Measurements from ENCODE around the gene PDRG1.

PDRG1 gene

DNA sequence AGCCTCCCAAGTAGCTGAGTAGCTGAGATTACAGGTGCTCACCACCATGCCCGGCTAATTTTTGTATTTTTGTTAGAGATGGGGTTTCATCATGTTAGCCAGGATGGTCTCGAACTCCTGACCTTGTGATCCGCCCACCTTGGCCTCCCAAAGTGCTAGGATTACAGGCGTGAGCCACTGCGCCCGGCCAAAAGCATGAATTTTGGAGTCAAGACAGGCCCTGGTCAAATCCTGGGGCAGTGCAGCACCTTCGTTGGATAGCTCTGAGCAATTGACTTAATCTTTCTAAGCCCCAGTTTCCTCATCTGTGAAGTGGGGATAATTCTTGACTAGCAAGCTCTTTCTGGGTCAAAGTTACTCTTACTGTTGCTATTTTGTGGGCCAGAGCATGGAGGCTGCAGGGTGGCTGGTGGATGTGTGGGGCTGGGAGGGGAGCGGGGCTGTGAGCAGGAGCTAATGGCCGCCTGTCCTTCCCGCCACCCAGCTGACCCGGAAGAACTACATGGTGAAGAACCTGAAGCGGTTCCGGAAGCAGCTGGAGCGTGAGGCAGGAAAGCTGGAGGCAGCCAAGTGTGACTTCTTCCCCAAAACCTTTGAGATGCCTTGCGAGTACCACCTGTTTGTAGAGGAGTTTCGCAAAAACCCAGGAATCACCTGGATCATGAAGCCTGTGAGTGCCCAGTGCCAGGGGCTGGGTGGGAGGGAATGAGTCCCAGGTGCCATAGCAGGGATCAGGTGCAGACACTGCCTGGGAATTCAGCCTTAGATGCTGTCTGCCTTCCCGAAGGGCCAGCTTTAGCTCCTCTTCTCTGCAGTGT lies 42.4 kb downstream of the PDRG1 start:
- Histone ChIP-seq H3K9me3 (ENCODE audit: severe bottlenecking) (no peaks in the 10 kb centered on the region), H3K27ac (ENCODE audit: poor library complexity, severe bottlenecking) (no peak overlapping the region), H3K27me3 (ENCODE audit: insufficient read depth, poor library complexity, severe bottlenecking) (no peaks in the 10 kb centered on the region), H3K4me1 (ENCODE audit: insufficient read depth, poor library complexity, severe bottlenecking) (no peaks in the 10 kb centered on the region), H3K4me3 (ENCODE audit: severe bottlenecking) (no peak overlapping the region), H3K36me3 (ENCODE audit: low read depth) (no peaks in the 10 kb centered on the region)
- DNase-seq (ENCODE audit: low spot score) (peak; percentile 76), ATAC-seq (ENCODE audit: low read depth) (no peak)
- TF ChIP-seq CTCF (IDR thresholded peaks at IDR 0.05; ENCODE audit: poor library complexity, severe bottlenecking), result no peak

DNA sequence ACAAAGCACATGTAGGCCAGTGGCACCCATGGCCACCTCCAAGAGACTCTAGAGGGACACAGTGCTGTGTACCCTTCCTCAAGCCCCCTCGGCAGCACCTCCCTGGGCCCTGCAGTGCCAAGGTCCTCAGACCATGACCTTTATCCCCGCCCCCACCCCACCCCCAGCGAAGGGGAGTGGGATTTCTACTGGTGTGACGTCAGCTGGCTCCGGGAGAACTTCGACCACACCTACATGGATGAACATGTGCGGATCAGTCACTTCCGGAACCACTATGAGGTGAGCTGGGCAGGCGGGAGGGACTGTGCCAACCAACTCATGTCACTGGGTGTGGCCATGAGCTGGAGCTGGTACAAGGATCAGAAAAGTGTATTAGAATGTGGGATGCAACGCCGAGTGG lies 43.4 kb downstream of the PDRG1 start:
- TF ChIP-seq CTCF (IDR thresholded peaks at IDR 0.05; ENCODE audit: poor library complexity, severe bottlenecking), result no peak
- ATAC-seq (ENCODE audit: low read depth), result no peak
- Histone ChIP-seq H3K9me3 (ENCODE audit: severe bottlenecking) (no peaks in the 10 kb centered on the region), H3K4me3 (ENCODE audit: severe bottlenecking) (no peak overlapping the region), H3K36me3 (ENCODE audit: low read depth) (no peaks in the 10 kb centered on the region), H3K4me1 (ENCODE audit: insufficient read depth, poor library complexity, severe bottlenecking) (no peaks in the 10 kb centered on the region), H3K27me3 (ENCODE audit: insufficient read depth, poor library complexity, severe bottlenecking) (no peaks in the 10 kb centered on the region), H3K27ac (ENCODE audit: poor library complexity, severe bottlenecking) (no peak overlapping the region)
- peak; percentile 70 for DNase-seq (ENCODE audit: low spot score)

DNA sequence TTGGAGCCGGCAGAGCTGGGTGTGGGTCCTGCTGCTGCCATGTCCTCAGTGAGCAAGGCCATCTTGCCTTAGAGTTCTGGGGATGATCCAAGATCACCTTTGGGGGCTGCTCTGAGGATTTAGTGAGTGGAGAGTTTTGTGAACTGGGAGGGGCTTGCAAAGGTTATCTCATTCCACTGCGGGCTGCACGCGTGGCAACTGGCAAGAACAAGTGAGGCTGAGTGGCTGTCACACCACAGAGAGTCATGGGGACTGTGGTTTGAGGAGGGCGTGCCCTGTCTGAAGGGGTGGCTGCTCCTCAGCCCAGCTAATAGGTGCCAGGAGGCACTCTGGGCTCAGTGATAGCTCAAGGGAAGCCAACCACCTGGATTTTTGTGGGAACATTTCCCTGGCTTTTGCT lies 43.8 kb downstream of the PDRG1 start:
- Histone ChIP-seq H3K27me3 (ENCODE audit: insufficient read depth, poor library complexity, severe bottlenecking) (no peaks in the 10 kb centered on the region), H3K9me3 (ENCODE audit: severe bottlenecking) (no peaks in the 10 kb centered on the region), H3K36me3 (ENCODE audit: low read depth) (no peaks in the 10 kb centered on the region), H3K27ac (ENCODE audit: poor library complexity, severe bottlenecking) (no peak overlapping the region), H3K4me3 (ENCODE audit: severe bottlenecking) (no peak overlapping the region), H3K4me1 (ENCODE audit: insufficient read depth, poor library complexity, severe bottlenecking) (no peaks in the 10 kb centered on the region)
- TF ChIP-seq CTCF (IDR thresholded peaks at IDR 0.05; ENCODE audit: poor library complexity, severe bottlenecking), result no peak
- DNase-seq (ENCODE audit: low spot score) (peak; percentile 71), ATAC-seq (ENCODE audit: low read depth) (no peak)

- Histone ChIP-seq H3K36me3 (ENCODE audit: low read depth) (no peaks in the 10 kb centered on the region), H3K4me3 (ENCODE audit: severe bottlenecking) (no peak overlapping the region), H3K27ac (ENCODE audit: poor library complexity, severe bottlenecking) (no peak overlapping the region), H3K4me1 (ENCODE audit: insufficient read depth, poor library complexity, severe bottlenecking) (no peaks in the 10 kb centered on the region), H3K27me3 (ENCODE audit: insufficient read depth, poor library complexity, severe bottlenecking) (no peaks in the 10 kb centered on the region), H3K9me3 (ENCODE audit: severe bottlenecking) (no peaks in the 10 kb centered on the region)
- no peak for TF ChIP-seq CTCF (IDR thresholded peaks at IDR 0.05; ENCODE audit: poor library complexity, severe bottlenecking)
- DNase-seq (ENCODE audit: low spot score) (peak; percentile 42), ATAC-seq (ENCODE audit: low read depth) (no peak)
Measured at GRCh38 chr20:31907046-31907445, 44.8 kb downstream of the PDRG1 start.

DNA sequence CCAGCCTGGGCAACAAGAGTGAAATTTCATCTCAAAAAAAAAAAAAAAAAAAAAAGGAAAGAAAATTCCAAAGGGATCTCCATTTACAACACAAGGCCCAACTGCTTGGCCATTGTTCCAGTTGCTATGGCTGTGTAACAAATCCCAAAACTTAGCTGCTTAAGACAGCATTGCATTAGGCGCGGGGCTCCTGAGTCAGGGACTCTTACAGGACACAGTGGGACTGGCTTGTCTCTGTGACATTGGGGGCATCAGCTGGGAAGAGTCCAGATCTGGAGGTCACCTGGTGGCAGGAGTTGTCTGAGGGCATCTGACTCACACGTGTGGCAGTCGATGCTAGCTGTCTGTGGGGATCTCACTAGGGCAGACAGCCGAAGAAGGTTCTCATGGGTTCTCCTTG lies 45.8 kb downstream of the PDRG1 start:
- ATAC-seq (ENCODE audit: low read depth) (no peak), DNase-seq (ENCODE audit: low spot score) (peak; percentile 80)
- Histone ChIP-seq H3K9me3 (ENCODE audit: severe bottlenecking) (no peaks in the 10 kb centered on the region), H3K4me3 (ENCODE audit: severe bottlenecking) (no peak overlapping the region), H3K27me3 (ENCODE audit: insufficient read depth, poor library complexity, severe bottlenecking) (no peaks in the 10 kb centered on the region), H3K27ac (ENCODE audit: poor library complexity, severe bottlenecking) (no peak overlapping the region), H3K4me1 (ENCODE audit: insufficient read depth, poor library complexity, severe bottlenecking) (no peaks in the 10 kb centered on the region), H3K36me3 (ENCODE audit: low read depth) (no peaks in the 10 kb centered on the region)
- no peak for TF ChIP-seq CTCF (IDR thresholded peaks at IDR 0.05; ENCODE audit: poor library complexity, severe bottlenecking)
